GM12891 (cell line): Measurements from ENCODE around the gene PALB2.

Experiments used
- PAX5 ChIP-seq: IDR thresholded peaks from 2 replicates; pipeline ENCODE4 v1.6.1; 2011; ENCODE audit warnings: low read length, moderate library complexity, mild to moderate bottlenecking; ENCODE audit not compliant: insufficient read depth, severe bottlenecking
- POLR2A ChIP-seq: IDR thresholded peaks from 2 replicates; pipeline ENCODE4 v1.6.1; 2011; ENCODE audit warnings: low read depth, low read length, control low read depth
- POLR2AphosphoS5 ChIP-seq: IDR thresholded peaks from 2 replicates; pipeline ENCODE4 v1.6.1; 2011; ENCODE audit warnings: low read depth, low read length, control low read depth
- POU2F2 ChIP-seq: IDR thresholded peaks from 2 replicates; pipeline ENCODE4 v1.6.1; 2011; ENCODE audit warnings: low read depth, mild to moderate bottlenecking, control low read depth, low read length, moderate library complexity
- SPI1 ChIP-seq: IDR thresholded peaks from 2 replicates; pipeline ENCODE4 v1.6.1; 2011; ENCODE audit warnings: low read depth, low read length, control low read depth
- TAF1 ChIP-seq: IDR thresholded peaks from 2 replicates; pipeline ENCODE4 v1.6.1; 2011; ENCODE audit warnings: low read depth, low read length, control low read depth

GRCh38 chr16:23581764-23582163 lies 59.3 kb downstream of the PALB2 start:
- TF ChIP-seq POLR2A: no peak
- no peak for TF ChIP-seq POLR2AphosphoS5
- TF ChIP-seq SPI1: no peak
- TF ChIP-seq TAF1: no peak
- TF ChIP-seq POU2F2: no peak
- TF ChIP-seq PAX5: no peak
